Astrocyte of the spinal cord (primary cell): ENCODE data around the gene HTR3E.

Experiments
- DNase-seq: peaks from one replicate; pipeline ENCODE4 v3.0.0; 2011; ENCODE audit warnings: low read depth, low spot score
- H3K4me3 ChIP-seq: 2 replicates; pipeline ENCODE4 v1.5.1; 2011; ENCODE audit warnings: low read depth, mild to moderate bottlenecking, low read length, moderate library complexity
- in situ Hi-C: cut with HindIII; loops from 2 replicates; pipeline ENCODE4 v1.10.0; 2017; ENCODE audit warnings: low sequenced_read_pairs
- TF ChIP-seq, protein P1 (sequence below): IDR thresholded peaks from 2 replicates; pipeline ENCODE4 v1.5.1; 2012; ENCODE audit warnings: low read depth, mild to moderate bottlenecking, low read length, inconsistent platforms

Gene HTR3E

DNA sequence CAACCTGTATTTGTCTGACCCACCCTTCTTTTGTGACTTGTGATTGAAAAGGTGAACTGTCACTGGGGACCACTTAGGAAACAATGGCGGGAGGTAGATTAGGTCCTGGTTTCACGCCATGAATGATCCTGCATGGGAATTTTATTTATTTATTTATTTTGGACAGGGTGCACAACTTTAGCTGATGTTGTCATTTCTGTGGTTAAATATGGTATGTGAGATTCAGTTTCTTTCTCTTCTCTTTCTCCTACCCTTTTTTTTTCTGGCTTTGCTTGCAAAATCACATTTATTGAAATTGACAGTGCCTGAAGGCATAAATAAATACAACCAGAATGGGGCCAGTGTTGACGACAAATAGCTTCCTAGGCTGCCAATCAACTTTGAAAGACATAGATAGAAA is 18.0 kb upstream of the HTR3E start:
- TF ChIP-seq, protein P1, sequence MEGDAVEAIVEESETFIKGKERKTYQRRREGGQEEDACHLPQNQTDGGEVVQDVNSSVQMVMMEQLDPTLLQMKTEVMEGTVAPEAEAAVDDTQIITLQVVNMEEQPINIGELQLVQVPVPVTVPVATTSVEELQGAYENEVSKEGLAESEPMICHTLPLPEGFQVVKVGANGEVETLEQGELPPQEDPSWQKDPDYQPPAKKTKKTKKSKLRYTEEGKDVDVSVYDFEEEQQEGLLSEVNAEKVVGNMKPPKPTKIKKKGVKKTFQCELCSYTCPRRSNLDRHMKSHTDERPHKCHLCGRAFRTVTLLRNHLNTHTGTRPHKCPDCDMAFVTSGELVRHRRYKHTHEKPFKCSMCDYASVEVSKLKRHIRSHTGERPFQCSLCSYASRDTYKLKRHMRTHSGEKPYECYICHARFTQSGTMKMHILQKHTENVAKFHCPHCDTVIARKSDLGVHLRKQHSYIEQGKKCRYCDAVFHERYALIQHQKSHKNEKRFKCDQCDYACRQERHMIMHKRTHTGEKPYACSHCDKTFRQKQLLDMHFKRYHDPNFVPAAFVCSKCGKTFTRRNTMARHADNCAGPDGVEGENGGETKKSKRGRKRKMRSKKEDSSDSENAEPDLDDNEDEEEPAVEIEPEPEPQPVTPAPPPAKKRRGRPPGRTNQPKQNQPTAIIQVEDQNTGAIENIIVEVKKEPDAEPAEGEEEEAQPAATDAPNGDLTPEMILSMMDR: no peak
- in situ Hi-C loops: no loop called here
- DNase-seq: peak; percentile 18
- no peak overlapping the region for H3K4me3 ChIP-seq

DNA sequence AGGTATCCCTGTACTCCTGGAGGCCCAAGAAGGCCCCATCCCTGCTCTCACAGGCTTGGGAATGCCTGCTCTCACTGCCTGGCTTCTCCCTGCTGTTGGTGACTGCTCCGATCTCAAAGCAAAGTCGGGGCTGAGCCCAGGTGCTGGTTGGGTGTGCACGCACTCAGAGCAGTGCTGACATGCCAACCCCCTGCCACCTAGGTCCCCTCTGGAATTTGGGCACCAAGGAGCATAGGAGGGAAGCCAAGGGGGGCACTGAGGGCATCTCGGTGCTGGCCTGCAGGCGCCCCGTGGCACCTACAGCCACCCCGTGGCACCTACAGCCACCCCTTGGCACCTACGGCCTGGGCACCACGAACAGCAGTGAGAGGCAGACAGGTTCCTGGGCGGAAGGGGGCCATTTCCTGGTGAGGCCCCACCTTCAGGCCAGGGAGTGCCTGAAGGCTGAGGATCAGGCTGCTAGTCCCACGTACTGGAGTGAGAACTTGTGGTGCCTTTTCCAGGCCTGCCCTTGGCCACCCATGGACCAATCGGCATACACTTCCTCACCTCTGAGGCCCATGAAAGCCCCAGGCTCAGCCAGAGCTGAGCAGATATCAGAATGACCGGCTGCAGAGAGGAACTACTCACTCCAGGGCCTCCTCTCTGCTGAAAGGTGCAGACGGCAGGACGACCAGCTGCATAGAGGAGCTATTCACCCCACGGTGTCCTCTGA is 15.6 kb upstream of the HTR3E start:
- H3K4me3 ChIP-seq: no peak overlapping the region
- DNase-seq: no peak
- TF ChIP-seq, protein P1: no peak
- in situ Hi-C loops: no loop called here

DNA sequence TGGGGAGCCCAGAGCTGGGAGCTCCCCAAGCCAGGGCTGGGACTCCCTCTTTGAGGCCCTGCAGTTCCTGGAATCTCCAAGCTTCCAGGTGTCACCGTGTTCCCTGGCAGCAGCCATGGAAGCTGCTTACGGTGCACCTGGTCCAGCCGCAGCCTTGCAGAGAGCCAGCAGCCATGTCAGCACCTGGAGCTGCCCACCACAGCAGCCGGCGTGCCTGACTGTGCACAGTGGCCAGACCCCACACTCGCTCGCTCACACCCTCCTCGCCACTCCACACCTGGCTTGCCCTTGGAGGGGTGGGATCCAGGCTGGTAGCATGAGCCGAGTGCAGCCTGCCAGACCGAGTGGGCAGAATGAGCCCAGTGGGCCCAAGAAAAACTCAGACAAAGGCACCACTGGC is 14.8 kb upstream of the HTR3E start:
- no peak for DNase-seq
- TF ChIP-seq, protein P1: no peak
- in situ Hi-C loops: no loop called here
- H3K4me3 ChIP-seq: no peak overlapping the region

DNA sequence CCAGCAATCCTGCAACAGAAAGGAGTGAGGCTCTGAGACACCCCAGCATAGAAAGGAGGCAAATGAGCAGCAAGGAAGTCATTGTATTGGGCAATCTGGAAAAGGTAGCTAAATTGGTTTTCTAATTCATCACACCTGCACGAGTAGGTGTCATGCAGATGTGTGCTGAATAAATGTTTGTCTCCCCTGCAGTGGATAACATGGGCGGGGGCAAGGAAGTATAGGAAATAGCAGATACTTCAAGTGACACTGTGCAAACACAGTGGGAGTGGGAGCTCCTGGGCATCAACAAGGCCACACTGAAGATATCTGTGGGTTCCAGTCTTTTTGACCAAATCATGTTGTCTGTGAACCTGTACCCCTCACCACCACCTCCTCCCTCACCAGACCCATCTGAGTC is 14.4 kb upstream of the HTR3E start:
- TF ChIP-seq, protein P1: no peak
- in situ Hi-C loops: no loop called here
- no peak for DNase-seq
- H3K4me3 ChIP-seq: no peak overlapping the region

DNA sequence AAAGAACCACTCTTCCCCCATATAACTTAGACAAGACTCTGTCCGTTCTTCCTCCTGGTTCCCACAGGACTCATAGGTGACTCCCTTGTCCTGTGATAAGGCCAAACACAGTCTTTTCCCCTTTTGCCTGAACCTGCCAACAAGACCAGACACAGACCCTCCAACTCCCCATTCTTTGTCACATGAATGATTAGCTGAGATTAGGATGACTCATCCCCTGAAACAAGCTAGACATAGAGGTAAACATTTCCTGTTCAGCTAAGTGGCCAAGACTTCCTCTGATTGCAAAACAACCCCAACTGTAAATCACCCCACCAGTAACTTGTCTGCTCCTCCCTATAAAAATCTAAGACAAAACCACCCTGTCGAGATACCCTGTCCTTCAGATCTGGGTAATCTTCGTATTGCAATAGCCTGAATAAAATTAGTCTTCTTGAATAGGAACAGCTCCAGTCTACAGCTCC is 11.4 kb upstream of the HTR3E start:
- no peak for DNase-seq
- TF ChIP-seq, protein P1: no peak
- H3K4me3 ChIP-seq: no peak overlapping the region
- in situ Hi-C loops: no loop called here

DNA sequence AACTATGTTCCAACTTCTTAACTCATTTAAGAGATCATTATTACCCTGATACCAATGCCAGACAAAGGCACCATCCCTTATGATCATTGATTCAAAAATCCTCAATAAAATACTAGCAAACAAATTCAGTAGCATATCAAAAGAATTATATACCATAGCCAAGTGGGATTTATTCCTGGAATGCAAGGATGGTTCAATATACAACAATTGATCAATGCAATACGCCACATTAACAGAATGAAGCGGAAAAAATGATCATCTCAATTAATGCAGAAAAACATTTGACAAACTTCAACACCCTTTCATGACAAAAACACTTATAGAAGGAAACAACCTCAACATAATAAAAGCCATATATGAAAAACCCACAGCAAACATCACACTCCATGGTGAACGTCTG is 4.7 kb upstream of the HTR3E start:
- in situ Hi-C loops: no loop called here
- TF ChIP-seq, protein P1: no peak
- H3K4me3 ChIP-seq: no peak overlapping the region
- DNase-seq: no peak

DNA sequence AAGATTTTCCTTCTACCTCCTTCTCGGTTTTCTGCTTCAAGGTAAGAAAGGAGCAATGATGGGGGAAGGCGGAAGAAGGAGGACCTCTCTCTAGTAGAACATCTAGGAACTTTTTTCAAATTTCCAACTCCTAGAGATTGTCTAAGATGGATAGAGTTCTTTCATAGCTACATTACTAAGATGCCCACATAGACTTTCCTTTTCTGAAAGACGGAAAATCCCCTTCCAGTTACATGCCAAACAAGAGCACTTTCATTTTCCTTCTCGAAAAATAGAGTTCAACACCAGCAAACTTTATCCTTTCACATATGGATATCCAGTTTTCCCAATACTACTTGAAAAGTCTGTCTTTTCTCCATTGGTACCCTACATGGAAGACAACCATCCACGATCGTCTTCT is 692 bp downstream of the HTR3E start:
- DNase-seq: no peak
- no peak overlapping the region for H3K4me3 ChIP-seq
- TF ChIP-seq, protein P1: no peak
- in situ Hi-C loops: no loop called here
